PC-9 (cell line): ENCODE results near the gene ZFP14.

ENCODE experiments used
- EZH2 ChIP-seq: fragments of 200-600 bp; sonication (generic); IDR thresholded peaks from 2 replicates; pipeline ENCODE4 v1.8.0; 2017; ENCODE audit warnings: antibody characterized with exemption, low read depth
- TF ChIP-seq, protein P1 (sequence below): fragments of 200-600 bp; sonication (generic); conservative IDR thresholded peaks from 2 replicates; pipeline ENCODE4 v1.6.1; 2017; ENCODE audit warnings: mixed run types, antibody characterized with exemption, mild to moderate bottlenecking, moderate library complexity

DNA sequence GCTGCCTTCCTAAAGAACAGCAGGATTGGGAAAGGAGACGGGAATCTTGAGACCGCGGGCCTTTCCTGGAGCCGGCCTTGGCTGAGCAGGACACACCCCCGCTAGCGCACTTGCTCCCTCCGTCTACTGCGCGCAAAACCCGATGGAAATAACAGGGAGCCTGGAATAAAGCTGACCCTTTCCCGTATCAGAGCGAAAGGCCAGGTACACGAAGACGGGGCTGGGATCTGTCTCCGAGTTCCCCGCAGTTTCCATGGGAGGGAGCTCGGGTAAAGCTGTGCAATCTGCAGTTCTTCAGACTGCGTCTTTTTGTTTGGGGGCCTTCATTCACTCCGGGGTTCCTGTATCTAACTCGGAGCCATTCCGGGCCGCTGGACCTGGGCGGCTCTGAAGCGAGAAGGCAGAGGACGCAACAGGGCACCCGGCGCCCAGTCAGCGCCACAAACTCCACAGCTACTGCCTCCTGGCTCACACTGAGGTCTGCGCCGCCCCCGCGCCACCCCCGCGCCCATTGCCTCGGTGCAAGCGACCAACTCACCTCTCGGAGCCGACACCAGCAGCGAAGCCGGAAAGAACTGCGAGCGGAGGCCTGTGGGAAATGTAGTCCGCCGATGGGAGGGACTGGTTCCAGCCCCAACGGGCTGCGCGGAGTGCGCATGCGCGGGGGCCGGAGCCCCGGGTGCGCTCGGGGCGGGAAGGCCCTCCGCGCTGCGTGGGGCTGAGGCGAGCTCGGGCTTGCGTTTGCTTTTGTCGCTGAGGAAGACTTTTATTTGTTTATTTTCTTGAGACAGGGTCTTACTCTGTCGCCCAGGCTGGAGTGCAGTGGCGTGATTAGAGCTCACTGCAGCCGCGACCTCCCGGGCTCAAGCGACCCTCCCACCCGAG is at the start of gene ZFP14:
- TF ChIP-seq, protein P1, sequence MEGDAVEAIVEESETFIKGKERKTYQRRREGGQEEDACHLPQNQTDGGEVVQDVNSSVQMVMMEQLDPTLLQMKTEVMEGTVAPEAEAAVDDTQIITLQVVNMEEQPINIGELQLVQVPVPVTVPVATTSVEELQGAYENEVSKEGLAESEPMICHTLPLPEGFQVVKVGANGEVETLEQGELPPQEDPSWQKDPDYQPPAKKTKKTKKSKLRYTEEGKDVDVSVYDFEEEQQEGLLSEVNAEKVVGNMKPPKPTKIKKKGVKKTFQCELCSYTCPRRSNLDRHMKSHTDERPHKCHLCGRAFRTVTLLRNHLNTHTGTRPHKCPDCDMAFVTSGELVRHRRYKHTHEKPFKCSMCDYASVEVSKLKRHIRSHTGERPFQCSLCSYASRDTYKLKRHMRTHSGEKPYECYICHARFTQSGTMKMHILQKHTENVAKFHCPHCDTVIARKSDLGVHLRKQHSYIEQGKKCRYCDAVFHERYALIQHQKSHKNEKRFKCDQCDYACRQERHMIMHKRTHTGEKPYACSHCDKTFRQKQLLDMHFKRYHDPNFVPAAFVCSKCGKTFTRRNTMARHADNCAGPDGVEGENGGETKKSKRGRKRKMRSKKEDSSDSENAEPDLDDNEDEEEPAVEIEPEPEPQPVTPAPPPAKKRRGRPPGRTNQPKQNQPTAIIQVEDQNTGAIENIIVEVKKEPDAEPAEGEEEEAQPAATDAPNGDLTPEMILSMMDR: peak; percentile 36; the same call in 1 of the 2 replicates
- TF ChIP-seq EZH2: no peak
